Measurements from ENCODE around the gene LIPM.
"Not testable (repeated sequence)": the region's sequence is repeated elsewhere in the genome, so short reads cannot be mapped to it uniquely, and the experiment has no call there.

The LIPM gene

GRCh38 chr10:88804083-88804812, 1.7 kb downstream of the LIPM start:
- no peak for DNase-seq

DNA sequence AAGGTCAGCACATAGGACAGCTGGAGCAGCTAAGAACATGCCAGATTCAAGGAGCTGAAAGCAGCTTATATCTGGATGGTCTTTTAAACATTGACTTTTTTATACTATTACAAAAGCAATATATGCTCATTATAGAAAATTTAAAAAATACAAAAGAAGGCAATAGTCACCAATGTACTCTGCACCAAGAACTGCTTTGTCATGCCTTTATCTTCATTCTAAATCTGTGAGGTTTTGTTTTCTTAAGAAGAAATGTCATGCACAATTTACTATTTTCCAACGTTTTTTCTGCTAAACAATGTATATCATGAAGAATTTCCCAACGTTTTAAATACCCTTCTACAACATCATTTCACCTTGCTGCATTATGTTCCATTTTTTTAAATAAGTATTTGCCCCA, 2.8 kb downstream of the LIPM start:
- DNase-seq, result no peak

DNA sequence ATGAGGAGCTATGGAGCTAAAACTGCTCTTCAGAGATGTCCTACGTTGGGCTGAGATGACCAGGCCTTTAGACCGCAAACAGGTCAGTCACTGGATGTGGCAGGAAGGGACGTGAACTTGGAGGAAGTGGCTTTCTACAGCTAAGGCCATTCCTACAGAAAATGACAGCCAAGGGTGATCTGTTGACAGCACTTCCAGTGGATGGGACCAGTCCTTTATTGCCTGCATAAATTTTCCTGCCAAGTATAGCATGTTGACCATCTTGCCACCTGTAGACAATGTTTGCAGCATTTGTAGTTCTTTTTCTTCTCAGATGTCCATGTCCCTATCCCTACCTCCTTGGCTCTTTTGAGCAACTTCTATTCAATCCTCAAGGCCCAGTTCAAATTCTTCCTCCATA, 3.4 kb downstream of the LIPM start:
- DNase-seq, result no peak

DNA sequence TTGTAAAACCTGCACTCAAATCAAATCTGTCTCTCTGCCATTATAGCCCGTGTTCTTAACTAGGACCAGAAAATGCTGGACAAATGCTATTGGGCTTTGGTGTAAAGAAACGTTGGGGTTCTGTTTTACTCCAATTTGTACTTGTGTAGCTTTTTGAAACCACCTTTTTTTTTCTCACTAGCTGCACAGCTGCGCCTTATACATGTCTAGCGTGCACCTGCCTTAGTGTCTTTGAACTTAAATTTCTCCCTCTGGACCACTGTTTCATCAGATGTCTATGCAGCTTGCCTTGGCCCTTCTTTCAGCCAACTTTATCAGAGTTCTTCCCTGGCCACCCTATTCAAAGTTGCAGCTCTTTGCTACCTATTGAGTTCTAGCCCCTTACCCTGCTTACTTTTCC, 7.1 kb downstream of the LIPM start:
- no peak for DNase-seq

- DNase-seq, result no peak
These were observed 7.8 kb downstream of the LIPM start for GRCh38 chr10:88810196-88810961.

DNA sequence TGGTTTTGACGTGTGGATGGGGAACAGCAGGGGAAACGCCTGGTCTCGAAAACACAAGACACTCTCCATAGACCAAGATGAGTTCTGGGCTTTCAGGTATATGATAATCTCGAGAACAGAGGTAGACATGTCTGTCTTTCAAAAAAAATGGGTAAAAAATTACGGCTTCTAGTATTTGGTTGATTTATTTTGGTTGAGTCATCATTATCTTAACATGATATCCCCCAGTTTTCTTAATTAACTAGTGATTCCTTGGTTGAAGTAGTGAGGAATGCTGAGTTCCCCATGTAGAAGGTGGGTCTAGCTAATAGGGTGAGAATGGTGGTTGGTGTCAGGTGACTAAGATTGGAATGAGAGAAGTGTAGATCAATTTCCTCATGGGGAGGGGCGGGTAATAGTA, 10.7 kb downstream of the LIPM start:
- no peak for DNase-seq

DNA sequence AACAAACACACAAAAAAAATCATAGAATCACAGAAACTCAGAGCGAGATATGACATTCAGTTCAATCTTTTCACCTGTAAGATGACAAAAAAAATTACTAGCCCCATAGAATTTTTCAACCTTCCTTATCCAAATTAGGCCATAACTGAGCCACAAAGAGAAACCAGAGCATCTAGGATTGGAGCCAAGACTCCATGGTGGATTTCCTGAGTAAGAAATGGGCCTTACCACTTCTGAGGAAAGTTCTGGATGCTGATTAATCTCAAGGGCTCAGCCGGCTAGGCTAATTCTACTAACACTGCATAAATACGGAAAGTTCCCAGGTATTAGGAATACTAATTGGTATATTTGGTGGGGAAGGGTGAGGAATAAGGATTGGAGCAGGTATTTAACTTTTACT, 16.8 kb downstream of the LIPM start:
- no peak for DNase-seq

GRCh38 chr10:88820748-88821401, 18.3 kb downstream of the LIPM start:
- no peak for DNase-seq

DNA sequence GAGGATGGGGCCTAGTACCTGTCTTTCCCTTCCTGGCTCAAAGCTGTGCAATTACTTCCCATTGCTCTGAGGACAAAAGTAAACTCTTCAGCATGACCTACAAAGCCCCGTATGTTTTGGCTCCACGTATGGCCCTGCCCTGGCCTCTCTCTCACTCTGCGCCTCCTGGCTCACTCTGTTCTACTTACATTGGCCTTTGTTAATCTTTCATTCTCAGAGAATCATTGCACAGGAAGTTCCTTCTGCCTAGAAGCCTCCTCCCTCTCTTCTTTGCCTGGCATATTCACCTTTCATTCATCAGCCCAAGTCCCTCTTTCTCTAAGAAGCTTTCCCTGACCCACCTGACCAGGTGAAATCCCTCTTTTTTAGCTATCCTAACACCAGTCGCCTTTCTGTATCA, 23.9 kb downstream of the LIPM start:
- DNase-seq, result no peak

- no peak for DNase-seq
These were observed 25.1 kb downstream of the LIPM start for GRCh38 chr10:88827671-88828070.

DNA sequence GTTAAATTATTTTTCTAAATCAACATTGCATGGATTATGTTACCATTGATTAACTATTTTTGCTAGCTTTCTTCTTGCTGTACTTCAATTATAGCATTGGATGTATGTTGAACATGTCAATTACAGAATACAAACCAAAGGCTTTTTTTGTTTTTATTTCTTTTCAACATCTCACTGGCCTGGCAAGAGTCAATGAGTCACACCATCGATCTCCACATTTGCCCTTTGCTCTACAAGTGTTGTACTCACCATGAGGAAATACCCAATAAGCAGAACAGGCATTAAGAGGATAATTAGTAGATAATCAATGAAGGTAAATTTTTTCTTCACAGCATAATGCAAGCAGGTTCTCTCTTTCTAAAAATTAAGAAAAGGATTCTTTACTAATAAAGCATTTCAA, 25.8 kb downstream of the LIPM start:
- DNase-seq, result no peak

GRCh38 chr10:88830643-88831268, 28.2 kb downstream of the LIPM start:
- DNase-seq, result no peak

DNA sequence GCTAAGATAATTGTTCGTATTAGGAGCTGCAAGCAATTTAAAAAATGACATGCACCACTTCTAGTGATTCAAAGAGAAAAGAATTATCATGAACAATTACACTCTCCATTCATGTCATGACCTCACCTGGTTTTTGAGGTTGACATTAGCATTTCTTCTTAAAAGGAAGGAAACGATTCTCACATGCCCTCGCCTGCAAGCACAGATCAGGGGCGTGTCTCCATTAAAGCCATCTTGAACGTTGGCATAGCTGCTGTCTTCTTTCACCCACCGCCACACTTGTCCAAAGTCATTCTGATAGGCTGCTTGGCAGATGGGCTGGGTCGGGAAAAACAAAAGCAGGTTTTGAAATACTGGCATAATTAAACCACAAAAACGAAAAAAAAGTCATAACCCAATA, 29.2 kb downstream of the LIPM start:
- no peak for DNase-seq

GRCh38 chr10:88832376-88832775, 29.8 kb downstream of the LIPM start:
- DNase-seq, result no peak

DNA sequence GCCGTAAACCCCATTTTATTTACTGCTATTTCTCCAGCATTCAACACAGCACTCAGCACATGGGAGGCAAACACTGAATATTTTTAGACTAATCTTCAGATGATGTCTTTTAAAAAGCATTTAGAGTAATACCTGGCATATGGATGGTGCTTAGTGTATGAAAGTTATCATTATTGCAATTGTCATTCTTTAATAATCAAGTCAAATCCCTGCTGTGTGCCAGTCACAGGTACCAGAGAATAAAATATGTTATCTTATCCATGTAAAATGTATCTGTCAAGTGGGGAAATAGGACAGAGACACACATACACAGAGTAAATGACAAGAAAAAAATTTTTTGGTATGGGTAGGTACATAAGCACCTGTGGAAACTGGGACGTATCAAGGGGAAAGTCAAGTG, 30.6 kb downstream of the LIPM start:
- no peak for DNase-seq

GRCh38 chr10:88833723-88834122, 31.2 kb downstream of the LIPM start:
- DNase-seq, result no peak

- peak; percentile 81 for DNase-seq
These were observed 32.8 kb downstream of the LIPM start for GRCh38 chr10:88835096-88835909.

- no peak for DNase-seq
These were observed 33.3 kb downstream of the LIPM start for GRCh38 chr10:88835910-88836221.

- DNase-seq, result not testable (repeated sequence)
These were observed 35.1 kb downstream of the LIPM start for GRCh38 chr10:88837632-88838031.

GRCh38 chr10:88838766-88839350, 36.3 kb downstream of the LIPM start:
- no peak for DNase-seq

- DNase-seq, result no peak
These were observed 37.6 kb downstream of the LIPM start for GRCh38 chr10:88840104-88840503.

- no peak for DNase-seq
These were observed 38.4 kb downstream of the LIPM start for GRCh38 chr10:88840881-88841280.
